Sigmoid colon (tissue), 7 donors: ENCODE measurements around the gene GRIK4. TPM values are rescaled to one million over a fixed set of nuclear protein-coding genes. Genes with fewer than 3 reads are reported as not detected.
A peak's percentile ranks its signal among the peaks of the same experiment; 100 is the strongest.

Experiments used
- DNase-seq: peaks from one replicate; pipeline ENCODE4 v3.0.0-alpha.2; 2019
- H3K27ac ChIP-seq, 4 donors: fragments of 200-600 bp; sonication (generic); one replicate each; pipeline ENCODE4 v1.5.1; 2016 to 2019; ENCODE audit warnings: mild to moderate bottlenecking in 1 of 4
- H3K27me3 ChIP-seq, 3 donors: fragments of 200-600 bp; sonication (generic); one replicate each; pipeline ENCODE4 v1.5.1; 2019; ENCODE audit warnings: mild to moderate bottlenecking in 1 of 3
- H3K36me3 ChIP-seq, 4 donors: fragments of 200-600 bp; sonication (generic); one replicate each; pipeline ENCODE4 v1.5.1; 2016 to 2019
- H3K4me1 ChIP-seq, 4 donors: fragments of 200-600 bp; sonication (generic); one replicate each; pipeline ENCODE4 v1.5.1; 2017 to 2019
- H3K4me3 ChIP-seq, 4 donors: fragments of 200-600 bp; sonication (generic); one replicate each; pipeline ENCODE4 v1.5.1; 2017 to 2019; ENCODE audit warnings: mild to moderate bottlenecking in 2 of 4, moderate library complexity in 1 of 4
- H3K9me3 ChIP-seq, 4 donors: fragments of 200-600 bp in 3 of 4; sonication (generic) in 3 of 4; one replicate each; pipeline versions ENCODE4 v1.5.1 to v1.6.1; 2013 to 2019
- EP300 ChIP-seq, 4 donors: sonication (generic); formaldehyde crosslinking; IDR thresholded peaks; one replicate each; pipeline ENCODE4 v1.6.1; 2017; ENCODE audit warnings: antibody characterized with exemption in 4 of 4
- POLR2A ChIP-seq, 2 donors: fragments of 450-650 bp; IDR thresholded peaks; one replicate each; pipeline ENCODE4 v1.6.1; 2016; ENCODE audit warnings: antibody characterized with exemption in 2 of 2, mild to moderate bottlenecking in 2 of 2, moderate library complexity in 2 of 2
- POLR2AphosphoS5 ChIP-seq, 4 donors: sonication (generic); formaldehyde crosslinking; IDR thresholded peaks; one replicate each; pipeline ENCODE4 v1.6.1; 2017; ENCODE audit warnings: antibody characterized with exemption in 4 of 4
- WGBS, 2 donors: extraction: QIAGEN DNeasy Blood & Tissue Kit; methylation state at CpG; one replicate each; pipeline ENCODE4 v1.1.7; 2013; 5-methylcytosine and 5-hydroxymethylcytosine counted together
- intact Hi-C: fragments of 100-400 bp; cut with DNase I; formaldehyde crosslinking; loops from one replicate; pipeline ENCODE4 v1.15.1; 2023
- polyA plus RNA-seq, 3 donors: library from polyadenylated mRNA; stranded (reverse); fragments of 200-250 nt; gene quantifications; one replicate each; pipeline ENCODE4 v1.2.3, GENCODE V29; 2013
- total RNA-seq, 4 donors: library from RNA; depleted of rRNA; stranded (reverse); fragments of >200 nt; gene quantifications; one replicate each; pipeline ENCODE4 v1.1.0, GENCODE V29; 2016
- TF ChIP-seq, protein P1 (sequence below), 4 experiments: fragments of 450-650 bp in 3 of 4; fragments of 200-600 bp in 1 of 4; IDR thresholded peaks; one replicate each; pipeline ENCODE4 v1.5.1; 2016 to 2019; ENCODE audit warnings: antibody characterized with exemption in 4 of 4, mild to moderate bottlenecking in 3 of 4, moderate library complexity in 2 of 4
- donor health status: healthy with polysubstance abuse.
- donor health status: Bipolar disorder and iron deficiency.
- donor health status: healthy.

The GRIK4 gene
- total and polyA plus RNA-seq, 7 donors = 0.10 to 0.36 (median 0.27) TPM; not detected in 4

- intact Hi-C loops = no loop called here
- H3K36me3 ChIP-seq = no peaks in the 10 kb centered on the region
- 81 to 84% methylated on average over 5 of the region's 5 CpGs for WGBS, 2 donors
These were observed 433.5 kb downstream of the GRIK4 start for GRCh38 chr11:120945042-120945441.

DNA sequence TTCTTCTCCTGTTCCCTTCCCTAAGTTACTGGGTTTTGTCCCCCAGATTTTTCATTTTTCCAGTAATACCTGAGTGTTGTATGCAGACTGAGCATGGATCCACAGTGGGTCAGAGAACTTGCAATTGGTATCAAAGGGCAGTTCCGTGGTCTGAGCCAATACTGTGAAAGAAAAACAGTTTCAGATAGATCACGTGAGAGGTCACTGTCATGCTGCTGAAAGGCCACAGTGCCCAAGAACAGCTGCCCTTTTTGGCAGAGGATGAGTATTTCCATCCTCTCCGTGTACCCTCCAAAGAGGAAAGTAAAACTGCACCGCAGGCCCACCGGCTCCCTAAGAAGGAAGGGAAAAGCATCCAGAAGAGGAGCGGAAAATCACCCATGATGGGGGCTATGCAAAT, 439.3 kb downstream of the GRIK4 start:
- intact Hi-C loops = no loop called here
- Histone ChIP-seq H3K27ac (no peak overlapping the region), H3K9me3 (no peaks in the 10 kb centered on the region), H3K36me3 (no peaks in the 10 kb centered on the region), H3K4me1 (peaks cover 0 to 5% (median 2%) of the 10 kb centered on the region in 4 donors), H3K4me3 (no peak overlapping the region), H3K27me3 (peaks cover 0 to 18% (median 0%) of the 10 kb centered on the region in 3 donors)
- 76 to 81% methylated on average over 6 of the region's 6 CpGs for WGBS, 2 donors
- TF ChIP-seq POLR2A (IDR thresholded peaks at IDR 0.05) = no peak
- TF ChIP-seq, protein P1, sequence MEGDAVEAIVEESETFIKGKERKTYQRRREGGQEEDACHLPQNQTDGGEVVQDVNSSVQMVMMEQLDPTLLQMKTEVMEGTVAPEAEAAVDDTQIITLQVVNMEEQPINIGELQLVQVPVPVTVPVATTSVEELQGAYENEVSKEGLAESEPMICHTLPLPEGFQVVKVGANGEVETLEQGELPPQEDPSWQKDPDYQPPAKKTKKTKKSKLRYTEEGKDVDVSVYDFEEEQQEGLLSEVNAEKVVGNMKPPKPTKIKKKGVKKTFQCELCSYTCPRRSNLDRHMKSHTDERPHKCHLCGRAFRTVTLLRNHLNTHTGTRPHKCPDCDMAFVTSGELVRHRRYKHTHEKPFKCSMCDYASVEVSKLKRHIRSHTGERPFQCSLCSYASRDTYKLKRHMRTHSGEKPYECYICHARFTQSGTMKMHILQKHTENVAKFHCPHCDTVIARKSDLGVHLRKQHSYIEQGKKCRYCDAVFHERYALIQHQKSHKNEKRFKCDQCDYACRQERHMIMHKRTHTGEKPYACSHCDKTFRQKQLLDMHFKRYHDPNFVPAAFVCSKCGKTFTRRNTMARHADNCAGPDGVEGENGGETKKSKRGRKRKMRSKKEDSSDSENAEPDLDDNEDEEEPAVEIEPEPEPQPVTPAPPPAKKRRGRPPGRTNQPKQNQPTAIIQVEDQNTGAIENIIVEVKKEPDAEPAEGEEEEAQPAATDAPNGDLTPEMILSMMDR (IDR thresholded peaks at IDR 0.05) = no peak
- TF ChIP-seq POLR2AphosphoS5 (IDR thresholded peaks at IDR 0.05) = no peak
- TF ChIP-seq EP300 (IDR thresholded peaks at IDR 0.05) = no peak
- no peak for DNase-seq

More at GRCh38 chr11:120945042-120945441, 433.5 kb downstream of the GRIK4 start:
- H3K4me1 ChIP-seq = no peaks in the 10 kb centered on the region
- no peak for DNase-seq
- TF ChIP-seq POLR2AphosphoS5 (IDR thresholded peaks at IDR 0.05) = no peak
- no peak for TF ChIP-seq POLR2A (IDR thresholded peaks at IDR 0.05)
- TF ChIP-seq, protein P1 (IDR thresholded peaks at IDR 0.05) = no peak
- TF ChIP-seq EP300 (IDR thresholded peaks at IDR 0.05) = no peak
- H3K27me3 ChIP-seq = peaks cover 0 to 14% (median 0%) of the 10 kb centered on the region in 3 donors
- no peak overlapping the region for H3K4me3 ChIP-seq
- no peak overlapping the region for H3K27ac ChIP-seq
- H3K9me3 ChIP-seq = peaks cover 0 to 8% (median 5%) of the 10 kb centered on the region in 4 donors

GRCh38 chr11:120952461-120953434, 441.2 kb downstream of the GRIK4 start:
- peak overlapping the region in 1 of 4 donors; percentile 13 for H3K4me3 ChIP-seq
- no peaks in the 10 kb centered on the region for H3K36me3 ChIP-seq
- no peaks in the 10 kb centered on the region for H3K9me3 ChIP-seq
- intact Hi-C loops = loop anchor here (1.0 kb wide), 1 partner anchor 441 kb away; the partner anchor contains the start of gene GRIK4
- H3K27ac ChIP-seq = no peak overlapping the region
- peak; percentile 79 for DNase-seq
- H3K4me1 ChIP-seq = peaks cover 0 to 5% (median 2%) of the 10 kb centered on the region in 4 donors
- peaks cover 0 to 15% (median 0%) of the 10 kb centered on the region in 3 donors for H3K27me3 ChIP-seq
- TF ChIP-seq, protein P1 (IDR thresholded peaks at IDR 0.05) = peak; percentile 16 to 68 (median 62)
- no peak for TF ChIP-seq EP300 (IDR thresholded peaks at IDR 0.05)
- 7 to 18% methylated on average over 20 of the region's 20 CpGs for WGBS, 2 donors

DNA sequence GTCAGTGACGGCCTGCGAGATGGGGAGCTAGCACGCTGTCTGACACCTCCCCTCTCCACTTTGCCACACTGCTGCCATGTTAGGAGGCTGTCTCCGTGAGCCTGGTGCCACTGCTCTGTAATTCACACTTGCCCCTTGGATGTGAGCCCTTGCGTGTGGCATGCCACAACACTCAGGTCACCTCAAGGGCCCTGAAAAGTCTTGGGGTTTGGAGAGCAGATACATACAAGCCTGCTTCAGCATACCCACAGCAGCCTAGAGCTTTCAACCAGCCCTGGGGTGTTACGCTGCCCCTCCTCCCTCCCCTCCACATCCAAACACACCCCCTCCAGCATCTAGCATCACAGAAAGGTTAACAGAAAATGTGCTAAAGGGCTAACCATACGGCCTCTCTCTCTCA, 442.8 kb downstream of the GRIK4 start:
- no peak for DNase-seq
- H3K27ac ChIP-seq = no peak overlapping the region
- intact Hi-C loops = no loop called here
- no peaks in the 10 kb centered on the region for H3K9me3 ChIP-seq
- H3K4me3 ChIP-seq = no peak overlapping the region
- no peaks in the 10 kb centered on the region for H3K36me3 ChIP-seq
- no peak for TF ChIP-seq EP300 (IDR thresholded peaks at IDR 0.05)
- no peak for TF ChIP-seq POLR2AphosphoS5 (IDR thresholded peaks at IDR 0.05)
- TF ChIP-seq, protein P1 (IDR thresholded peaks at IDR 0.05) = no peak
- TF ChIP-seq POLR2A (IDR thresholded peaks at IDR 0.05) = no peak
- 89 to 90% methylated on average over 7 of the region's 7 CpGs for WGBS, 2 donors
- H3K4me1 ChIP-seq = peaks cover 0 to 5% (median 2%) of the 10 kb centered on the region in 4 donors
- peaks cover 0 to 5% (median 0%) of the 10 kb centered on the region in 3 donors for H3K27me3 ChIP-seq
